NCI-H128 (cell line): Measurements from ENCODE around the gene POC1A.
"Not testable (repeated sequence)": the region's sequence is repeated elsewhere in the genome, so short reads cannot be mapped to it uniquely, and the experiment has no call there.

ENCODE experiments used
- DNase-seq: peaks from one replicate; lab custom pipeline; 2025; ENCODE audit not compliant: unreplicated experiment; lab: John Stamatoyannopoulos, UW

The POC1A gene

GRCh38 chr3:52184690-52185089 lies 30.5 kb upstream of the POC1A start:
- no peak for DNase-seq

DNA sequence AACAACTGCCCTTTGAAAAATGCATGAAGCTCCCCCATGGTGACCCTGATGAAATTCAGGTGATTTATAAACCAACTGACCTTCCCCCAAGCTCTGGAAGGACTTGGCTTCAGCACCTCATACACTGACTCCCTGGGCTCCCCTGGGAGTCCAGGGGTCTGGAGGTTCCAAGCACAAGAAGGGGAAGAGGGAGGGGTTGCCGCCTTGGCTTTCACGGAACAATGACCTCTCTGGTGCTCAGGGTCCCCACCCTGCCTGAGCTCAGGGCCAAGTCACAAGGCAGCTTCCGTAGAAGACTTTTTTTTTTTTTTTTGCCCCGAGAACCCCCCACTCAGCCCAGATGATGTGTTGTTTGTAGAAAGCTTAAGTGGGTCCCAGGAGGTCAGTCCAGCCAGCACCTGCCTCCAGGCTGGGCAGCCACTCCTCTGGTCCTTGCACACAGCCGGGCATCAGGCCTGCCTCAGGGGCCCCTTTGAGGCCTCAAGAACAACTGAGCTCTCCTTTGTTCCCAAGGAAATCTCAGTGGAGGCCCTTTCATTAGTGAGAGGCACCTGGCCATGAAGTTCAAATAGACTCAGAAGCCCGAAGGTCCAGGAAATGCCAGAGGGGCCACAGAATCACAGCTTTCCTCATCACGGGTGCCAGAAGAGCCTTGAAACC lies 29.7 kb upstream of the POC1A start:
- DNase-seq = no peak

GRCh38 chr3:52182691-52183090 lies 28.5 kb upstream of the POC1A start:
- DNase-seq = no peak

GRCh38 chr3:52182196-52182595 lies 28.0 kb upstream of the POC1A start:
- DNase-seq = no peak

- no peak for DNase-seq
These were observed 27.3 kb upstream of the POC1A start for GRCh38 chr3:52181543-52181942.

DNA sequence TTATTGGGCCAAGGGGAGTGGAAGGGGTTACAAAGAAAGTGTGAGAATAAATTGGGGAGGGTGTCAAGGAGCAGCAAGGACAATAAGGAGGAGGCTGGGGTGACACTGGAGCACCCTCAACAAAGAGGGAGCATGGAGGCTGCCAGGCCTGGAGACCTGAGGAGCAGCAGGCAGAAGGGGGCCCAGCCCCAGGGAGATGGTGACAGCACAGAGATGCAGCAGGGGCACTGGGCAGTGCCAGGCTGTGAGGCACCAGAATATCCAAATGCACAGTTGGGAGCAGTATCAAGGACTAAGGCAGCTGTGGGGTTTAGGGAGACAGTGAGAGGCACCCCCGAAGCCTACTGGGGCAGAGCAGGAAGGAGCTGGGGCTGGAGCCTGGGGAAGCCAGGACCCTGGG lies 24.3 kb upstream of the POC1A start:
- no peak for DNase-seq

- DNase-seq = not testable (repeated sequence)
These were observed 23.9 kb upstream of the POC1A start for GRCh38 chr3:52178126-52178525.

DNA sequence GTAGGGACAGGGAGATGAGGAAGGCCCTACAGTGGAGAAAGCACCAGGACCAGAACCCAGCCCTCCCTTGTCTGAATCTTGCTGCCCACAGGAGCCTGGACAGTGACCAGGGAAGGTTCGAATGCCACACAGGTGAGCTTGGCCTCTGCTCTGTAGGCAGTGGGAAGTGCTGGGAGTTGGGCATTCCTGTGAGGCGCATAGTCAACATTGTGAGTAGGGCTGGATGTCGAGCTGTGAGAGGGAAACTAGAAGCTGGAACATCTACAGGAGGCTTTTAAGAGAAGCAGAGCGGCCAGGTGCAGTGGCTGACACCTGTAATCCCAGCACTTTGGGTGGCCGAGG lies 23.4 kb upstream of the POC1A start:
- DNase-seq = no peak

- no peak for DNase-seq
These were observed 22.9 kb upstream of the POC1A start for GRCh38 chr3:52176951-52177700.

DNA sequence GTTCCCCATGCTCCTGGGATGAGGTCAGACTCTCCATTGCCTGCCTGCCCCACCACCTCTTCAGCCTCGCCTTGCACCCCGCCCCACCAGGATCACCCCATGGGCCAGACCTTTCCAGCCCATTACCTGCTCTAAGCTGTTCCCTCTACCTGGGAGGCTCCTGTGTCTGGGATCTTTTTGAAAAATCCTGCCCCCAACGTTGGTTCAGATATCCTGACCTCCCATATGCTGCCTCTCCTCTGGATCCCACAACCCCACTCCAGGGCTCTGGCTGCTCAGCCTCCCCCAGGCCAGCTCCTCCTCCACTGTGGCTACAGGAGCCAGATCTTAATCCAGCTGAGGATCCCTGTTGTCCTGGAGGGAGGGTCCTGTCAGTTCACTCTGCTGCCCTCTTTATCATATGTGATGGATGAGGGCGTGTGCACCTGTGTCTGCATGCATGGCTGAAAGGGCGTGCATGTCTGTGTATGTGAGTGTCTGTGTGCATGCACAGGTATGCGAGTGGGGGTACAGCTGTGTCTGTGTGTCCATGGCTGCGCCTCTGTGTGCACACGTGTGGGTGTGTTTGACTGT lies 22.0 kb upstream of the POC1A start:
- DNase-seq = no peak

DNA sequence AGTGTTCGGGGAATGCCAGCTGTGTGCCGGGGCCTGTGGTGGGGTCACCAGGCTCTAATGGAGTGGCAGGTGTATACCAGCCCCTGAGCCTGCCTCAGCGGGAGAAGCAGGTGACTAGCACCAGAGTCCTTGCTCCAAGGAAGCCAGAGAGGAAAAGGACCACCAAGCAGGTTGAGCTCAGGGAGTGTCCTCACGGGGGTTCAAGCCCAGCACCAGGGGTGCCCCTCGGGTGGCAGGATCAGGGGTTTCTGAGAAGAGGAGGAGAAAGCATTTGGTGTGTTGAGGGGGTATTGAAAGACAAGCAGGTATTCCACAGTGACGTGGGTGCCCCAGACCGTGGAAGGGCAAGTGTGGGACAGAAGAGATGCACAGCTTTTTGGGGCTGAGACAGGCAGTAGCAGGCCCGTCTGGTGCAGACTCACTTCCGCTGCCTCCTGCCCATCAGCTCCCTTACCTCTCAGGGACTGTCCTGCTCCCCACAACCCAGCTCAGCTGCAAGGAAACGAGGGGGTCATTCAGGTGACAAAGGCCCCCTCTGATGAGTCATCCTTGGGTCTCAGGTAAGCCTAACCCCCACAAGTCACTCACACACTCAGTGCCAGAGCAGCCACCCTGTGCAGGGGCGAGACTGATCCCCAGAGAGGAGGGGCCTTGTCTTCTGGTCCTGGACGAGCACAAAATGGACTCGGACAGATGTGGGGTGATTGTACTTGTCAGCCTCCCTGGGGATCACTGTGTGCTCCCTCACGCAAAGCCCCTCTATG lies 21.4 kb upstream of the POC1A start:
- no peak for DNase-seq

GRCh38 chr3:52174896-52175295 lies 20.7 kb upstream of the POC1A start:
- DNase-seq = no peak

GRCh38 chr3:52173101-52173500 lies 18.9 kb upstream of the POC1A start:
- no peak for DNase-seq

DNA sequence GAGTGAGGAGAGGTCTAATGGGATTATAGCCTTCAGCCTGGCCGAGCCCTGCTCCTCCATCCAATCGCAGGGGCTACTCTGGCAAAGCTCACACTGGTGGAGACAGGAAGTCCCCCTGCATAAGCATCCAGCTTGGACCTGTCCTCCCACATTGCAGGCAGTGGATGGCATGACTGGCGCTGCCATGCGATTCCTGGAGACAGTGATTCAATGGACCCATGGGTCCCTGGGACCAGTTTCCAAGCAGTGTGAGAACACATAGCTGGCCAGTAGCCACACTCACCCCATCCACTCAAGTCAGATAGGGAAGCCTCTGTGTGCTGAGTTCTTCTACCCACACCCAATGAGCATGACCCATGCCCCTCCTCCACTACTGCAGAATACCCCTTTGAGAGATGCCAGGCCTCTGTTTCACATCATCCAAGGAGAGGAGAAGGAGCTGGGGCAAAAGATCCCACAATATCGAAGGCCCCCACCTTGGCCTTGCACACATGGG lies 18.1 kb upstream of the POC1A start:
- no peak for DNase-seq

GRCh38 chr3:52171514-52172261 lies 17.5 kb upstream of the POC1A start:
- no peak for DNase-seq

DNA sequence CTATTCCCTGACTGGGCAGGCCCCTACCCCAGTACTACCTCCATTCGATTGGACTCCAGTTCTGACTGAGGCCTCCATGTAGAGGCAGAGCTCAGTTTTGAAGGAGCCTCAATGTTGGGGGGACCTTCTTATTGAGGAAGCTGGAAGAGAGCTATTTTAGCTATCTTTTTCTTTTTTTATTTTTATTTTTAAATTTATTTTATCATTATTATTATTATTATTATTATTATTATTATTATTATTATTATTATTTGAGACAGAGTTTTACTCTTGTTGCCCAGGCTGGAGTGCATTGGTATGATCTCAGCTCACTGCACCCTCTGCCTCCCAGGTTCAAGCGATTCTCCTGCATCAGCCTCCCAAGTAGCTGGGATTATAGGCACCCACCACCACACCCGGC lies 16.0 kb upstream of the POC1A start:
- not testable (repeated sequence) for DNase-seq

DNA sequence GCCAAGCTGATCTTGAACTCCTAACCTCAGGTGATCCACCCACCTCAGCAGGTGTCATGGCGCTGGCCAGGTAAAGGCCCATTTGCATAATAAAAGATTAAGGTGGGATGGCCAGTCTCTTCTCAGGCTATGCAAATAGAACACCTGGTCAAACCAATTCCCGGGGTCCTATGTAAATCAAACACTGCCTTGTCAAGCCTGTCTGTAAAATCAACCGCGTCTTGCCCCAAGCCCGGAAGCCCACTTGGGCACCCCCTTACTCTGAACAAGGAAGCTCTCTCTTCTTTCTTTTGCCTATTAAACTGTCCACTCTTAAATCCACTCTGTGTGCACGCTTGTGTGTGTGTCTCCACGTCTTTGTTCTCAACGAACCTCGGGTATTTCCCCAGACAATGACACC lies 13.0 kb upstream of the POC1A start:
- no peak for DNase-seq

DNA sequence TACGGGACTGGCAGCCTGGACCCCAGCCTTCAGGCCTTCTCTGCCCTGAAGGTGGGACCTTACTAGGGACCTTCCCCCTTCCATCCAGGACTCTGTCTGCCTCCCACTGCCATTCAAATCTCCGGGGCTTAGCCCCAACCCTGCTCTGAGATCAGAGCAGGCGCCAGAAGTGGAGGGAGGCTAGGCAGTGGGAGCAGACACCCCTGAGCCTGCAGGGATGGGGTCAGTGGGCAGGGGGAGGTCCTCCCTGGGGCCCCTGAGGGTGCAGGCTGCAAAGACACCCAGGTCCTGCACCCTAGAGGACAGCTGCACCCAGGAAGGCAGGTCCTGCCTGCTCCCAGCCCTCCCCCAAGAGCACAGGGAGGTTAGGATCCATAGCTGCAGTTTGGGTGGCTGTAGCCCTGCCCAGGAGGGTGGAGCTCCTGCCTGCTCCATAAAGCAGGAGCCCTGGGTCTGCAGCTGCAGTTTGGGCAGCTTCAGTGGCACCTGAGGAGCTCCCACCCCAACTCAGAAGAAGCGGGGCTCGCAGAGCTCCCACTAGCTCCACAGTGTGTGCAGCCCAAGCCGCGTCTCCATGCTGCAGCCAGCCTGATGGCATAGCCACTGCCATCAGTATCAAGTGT lies 8.1 kb upstream of the POC1A start:
- DNase-seq = no peak

DNA sequence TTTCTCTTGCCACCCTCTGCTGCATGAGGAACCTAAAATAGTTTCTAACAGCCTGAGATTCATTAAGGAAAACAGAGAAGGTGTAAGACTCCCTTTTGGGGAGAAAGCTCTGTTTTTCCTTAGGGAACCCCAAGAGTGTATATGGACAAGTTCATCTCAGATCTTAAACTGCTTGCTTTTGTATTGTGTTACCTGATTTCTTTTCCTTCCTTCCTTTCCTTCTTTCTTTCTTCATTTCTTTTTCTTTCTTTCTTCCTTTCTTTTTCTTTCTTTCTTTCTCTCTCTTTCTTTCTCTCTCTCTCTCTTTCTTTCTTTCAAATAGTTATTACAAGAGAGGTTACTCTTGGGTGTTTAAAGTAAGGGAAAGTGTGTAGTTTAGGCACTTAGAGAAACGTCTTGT lies 5.3 kb upstream of the POC1A start:
- DNase-seq = no peak

GRCh38 chr3:52155912-52156311 lies 1.7 kb upstream of the POC1A start:
- no peak for DNase-seq
